Vein endothelial cell (primary cell): ENCODE results near the gene OSGEP. TPM values are rescaled to one million over a fixed set of nuclear protein-coding genes. Genes with fewer than 3 reads are reported as not detected.

Experiments
- small RNA-seq: library from RNA; depleted of rRNA; stranded (forward); fragments of <200 nt; gene quantifications from one replicate; pipeline ENCODE3, GENCODE V24; 2012
- total RNA-seq: library from RNA; depleted of rRNA; stranded (reverse); fragments of >200 nt; gene quantifications from 2 replicates; pipeline ENCODE4 v1.2.3, GENCODE V29; 2012

The OSGEP gene
- total RNA-seq: 45.1 and 49.5 TPM in 2 replicates

GRCh38 chr14:20454516-20455354 is at the start of gene OSGEP, which contains the start of gene APEX1:
Gene OSGEP (minus strand): TSS chr14:20454812. CDS start chr14:20454683, 129 bp downstream.
Gene APEX1 (plus strand): TSS chr14:20455226. CDS start chr14:20455646, 420 bp downstream.

GRCh38 chr14:20469242-20469889 is 14.8 kb upstream of the OSGEP start, which contains the start of gene PNP:
Gene PNP (plus strand): TSS chr14:20469406. CDS start chr14:20469525, 119 bp downstream.

GRCh38 chr14:20461225-20462141 is 6.9 kb upstream of the OSGEP start, which contains the start of gene PIP4P1:
Gene PIP4P1 (minus strand): TSS chr14:20461434. CDS start chr14:20461325, 109 bp downstream.

GRCh38 chr14:20435582-20436362 is 18.8 kb downstream of the OSGEP start, which contains the start of gene KLHL33:
Gene KLHL33 (minus strand): TSS chr14:20436166. CDS start chr14:20435811, 355 bp downstream.

GRCh38 chr14:20412876-20413743 is 41.5 kb downstream of the OSGEP start, which contains the start of gene TEP1:
Gene TEP1 (minus strand): TSS chr14:20413501. CDS start chr14:20408439, 5,062 bp downstream.

Small RNAs within 50 kb of the gene (small RNA-seq; reads per million reads assigned to genes)
- gene RNA5SP382: 1.2 reads per million, percentile 64 among the genes with 10 or more reads in this experiment

Other genes starting within 250 kb of the OSGEP start
- gene OR11H6, start 231.1 kb downstream of the OSGEP start, total RNA-seq: not detected in 2 replicates
- not detected in 2 replicates for gene OR11H7, start 225.8 kb downstream of the OSGEP start, total RNA-seq
- not detected in 2 replicates for gene OR11H4, start 215.5 kb downstream of the OSGEP start, total RNA-seq
- gene TTC5, start 148.9 kb downstream of the OSGEP start, total RNA-seq: 19.3 TPM in 2 replicates
- gene CCNB1IP1, start 121.5 kb downstream of the OSGEP start, total RNA-seq: 35.0 and 35.9 TPM in 2 replicates
- 10.1 and 11.4 TPM in 2 replicates for gene PARP2, start 111.2 kb downstream of the OSGEP start, total RNA-seq
- gene TEP1, start 41.3 kb downstream of the OSGEP start, total RNA-seq: 23.2 and 30.5 TPM in 2 replicates
- gene KLHL33, start 18.6 kb downstream of the OSGEP start, total RNA-seq: not detected in 2 replicates
- 60.2 and 74.5 TPM in 2 replicates for gene APEX1, start 414 bp upstream of the OSGEP start, total RNA-seq
- 25.8 and 26.1 TPM in 2 replicates for gene PIP4P1, start 6.6 kb upstream of the OSGEP start, total RNA-seq
- 343 and 388 TPM in 2 replicates for gene PNP, start 14.6 kb upstream of the OSGEP start, total RNA-seq
- 0.48 and 4.2 TPM in 2 replicates for gene RNASE10, start 50.7 kb upstream of the OSGEP start, total RNA-seq
- not detected in 2 replicates for gene RNASE9, start 106.2 kb upstream of the OSGEP start, total RNA-seq
- not detected in 2 replicates for gene RNASE11, start 133.2 kb upstream of the OSGEP start, total RNA-seq
- gene RNASE12, start 136.6 kb upstream of the OSGEP start, total RNA-seq: not detected in 2 replicates
- not detected in 2 replicates for gene OR6S1, start 186.9 kb upstream of the OSGEP start, total RNA-seq
- gene RNASE4, start 229.7 kb upstream of the OSGEP start, total RNA-seq: 6.4 and 20.9 TPM in 2 replicates
- gene ANG, start 234.0 kb upstream of the OSGEP start, total RNA-seq: 3.8 and 7.8 TPM in 2 replicates